Stimulated activated CD8-positive, alpha-beta memory T cell treated with anti-CD3 and anti-CD28 coated beads, Interleukin-12 subunit alpha, Interleukin-12 subunit beta, amount 100 ng/mL, for 4 hours (primary cell): ENCODE measurements around the gene FAM25G.

ENCODE experiments used
- DNase-seq: peaks from one replicate; pipeline ENCODE4 v3.0.0-alpha.2; 2020; ENCODE audit warnings: low read depth

The FAM25G gene

GRCh38 chr10:47449102-47449978 lies 42.2 kb downstream of the FAM25G start:
- no peak for DNase-seq

DNA sequence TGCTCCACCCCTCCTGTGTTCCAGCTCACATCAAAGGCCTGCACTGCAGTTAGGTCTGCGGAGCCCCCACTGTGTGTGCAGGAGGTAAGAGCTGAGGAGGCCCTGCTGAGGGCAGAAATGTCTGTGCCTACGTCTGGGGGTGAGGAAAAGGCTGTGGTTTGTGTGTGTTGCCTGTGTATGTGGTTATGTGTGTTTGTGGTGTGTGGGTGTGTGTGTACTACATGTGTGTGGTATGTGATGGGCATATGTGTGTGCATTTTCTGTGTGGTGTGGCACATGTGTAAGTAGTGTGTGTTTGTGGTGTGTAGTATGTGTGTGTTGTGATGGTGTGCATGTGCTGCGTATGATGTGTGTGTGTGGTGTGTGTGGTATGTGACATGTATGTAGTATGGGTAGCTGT lies 43.8 kb downstream of the FAM25G start:
- DNase-seq, result no peak

GRCh38 chr10:47447209-47447608 lies 44.3 kb downstream of the FAM25G start:
- DNase-seq, result no peak

DNA sequence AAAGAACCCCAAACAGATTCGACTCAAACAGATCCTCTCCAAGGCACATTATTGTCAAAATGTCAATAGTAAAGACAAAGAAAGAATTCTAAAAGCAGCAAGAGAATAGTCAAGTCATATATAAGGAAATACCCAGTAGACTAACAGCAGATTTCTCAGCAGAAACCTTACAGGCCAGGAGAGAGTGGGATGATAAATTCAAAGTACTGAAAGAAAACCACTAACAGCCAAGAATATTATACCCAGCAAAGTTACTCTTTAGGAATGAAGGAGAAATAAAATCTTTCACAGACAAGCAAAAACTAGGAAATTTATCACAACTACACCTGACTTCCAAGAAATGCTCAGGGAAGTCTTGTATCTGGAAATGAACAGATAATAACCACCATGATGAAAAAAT lies 45.8 kb downstream of the FAM25G start:
- DNase-seq, result no peak

GRCh38 chr10:47444047-47444446 lies 47.5 kb downstream of the FAM25G start:
- DNase-seq, result no peak

- no peak for DNase-seq
Measured at GRCh38 chr10:47443145-47443544, 48.4 kb downstream of the FAM25G start.

GRCh38 chr10:47442351-47442750 lies 49.1 kb downstream of the FAM25G start:
- no peak for DNase-seq

GRCh38 chr10:47441938-47442337 lies 49.6 kb downstream of the FAM25G start:
- no peak for DNase-seq

DNA sequence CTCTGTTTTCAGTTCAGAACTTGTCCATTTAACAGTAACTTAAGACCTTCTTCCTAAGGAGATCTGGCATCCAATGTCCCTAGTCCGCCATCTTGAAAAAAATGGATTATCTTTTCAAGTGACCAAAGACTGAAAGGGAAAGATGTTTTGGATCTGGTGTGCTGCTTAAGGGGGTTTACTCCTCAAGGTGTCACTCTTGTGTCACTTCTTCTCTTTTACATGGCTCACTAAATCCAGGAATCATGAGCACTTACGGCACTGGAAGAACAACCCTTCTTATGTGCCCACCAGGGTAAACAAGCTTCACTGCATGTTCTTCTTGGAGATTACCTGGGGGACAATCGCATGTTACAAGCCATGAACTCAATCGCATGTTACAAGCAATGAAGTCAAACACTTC lies 51.3 kb downstream of the FAM25G start:
- no peak for DNase-seq

- DNase-seq, result no peak
Measured at GRCh38 chr10:47438857-47439474, 52.5 kb downstream of the FAM25G start.
